GM12891 (cell line): ENCODE measurements around the gene RELA.

Source experiments
- POLR2A ChIP-seq: IDR thresholded peaks from 2 replicates; pipeline ENCODE4 v1.6.1; 2011; ENCODE audit warnings: low read depth, low read length, control low read depth
- POLR2AphosphoS5 ChIP-seq: IDR thresholded peaks from 2 replicates; pipeline ENCODE4 v1.6.1; 2011; ENCODE audit warnings: low read depth, low read length, control low read depth
- POU2F2 ChIP-seq: IDR thresholded peaks from 2 replicates; pipeline ENCODE4 v1.6.1; 2011; ENCODE audit warnings: low read depth, mild to moderate bottlenecking, control low read depth, low read length, moderate library complexity

- TF ChIP-seq POLR2AphosphoS5 (no peak), POLR2A (no peak), POU2F2 (no peak)
Observed at GRCh38 chr11:65710421-65710820, 47.7 kb upstream of the RELA start.
